HPDE6-E6E7 (cell line): Measurements from ENCODE around the gene XAGE3.
"Not testable (repeated sequence)": the region's sequence is repeated elsewhere in the genome, so short reads cannot be mapped to it uniquely, and the experiment has no call there.

Experiments used
- DNase-seq: peaks from one replicate; pipeline ENCODE4 v3.0.0; 2011; ENCODE audit warnings: missing footprints; ENCODE audit errors: extremely low spot score

Gene XAGE3

GRCh38 chrX:52867610-52868348 is at the start of gene XAGE3:
Gene XAGE3 (minus strand): TSS chrX:52868083. CDS start chrX:52867133, 950 bp downstream.
- DNase-seq = no peak

GRCh38 chrX:52914704-52915103 is 46.8 kb upstream of the XAGE3 start:
- DNase-seq = not testable (repeated sequence)

GRCh38 chrX:52913681-52914080 is 45.8 kb upstream of the XAGE3 start:
- not testable (repeated sequence) for DNase-seq

GRCh38 chrX:52909313-52909969 is 41.6 kb upstream of the XAGE3 start:
- DNase-seq = not testable (repeated sequence)

- DNase-seq = not testable (repeated sequence)
Measured at GRCh38 chrX:52907900-52908299, 40.0 kb upstream of the XAGE3 start.

- not testable (repeated sequence) for DNase-seq
Measured at GRCh38 chrX:52907137-52907536, 39.3 kb upstream of the XAGE3 start.

GRCh38 chrX:52906072-52906471 is 38.2 kb upstream of the XAGE3 start:
- DNase-seq = not testable (repeated sequence)

- DNase-seq = not testable (repeated sequence)
Measured at GRCh38 chrX:52905531-52905930, 37.6 kb upstream of the XAGE3 start.

- DNase-seq = not testable (repeated sequence)
Measured at GRCh38 chrX:52896855-52897709, 29.2 kb upstream of the XAGE3 start, which contains the start of gene FAM156B. Gene FAM156B (plus strand): TSS chrX:52897330. CDS start chrX:52907226, 9,896 bp downstream.

GRCh38 chrX:52896438-52896837 is 28.6 kb upstream of the XAGE3 start:
- not testable (repeated sequence) for DNase-seq

GRCh38 chrX:52888090-52888489 is 20.2 kb upstream of the XAGE3 start:
- DNase-seq = not testable (repeated sequence)

GRCh38 chrX:52887459-52887858 is 19.6 kb upstream of the XAGE3 start:
- DNase-seq = not testable (repeated sequence)

- not testable (repeated sequence) for DNase-seq
Measured at GRCh38 chrX:52876386-52876785, 8.5 kb upstream of the XAGE3 start.

- DNase-seq = not testable (repeated sequence)
Measured at GRCh38 chrX:52875436-52875835, 7.6 kb upstream of the XAGE3 start.

- no peak for DNase-seq
Measured at GRCh38 chrX:52874661-52875060, 6.8 kb upstream of the XAGE3 start.

- DNase-seq = not testable (repeated sequence)
Measured at GRCh38 chrX:52873825-52874224, 5.9 kb upstream of the XAGE3 start.

- no peak for DNase-seq
Measured at GRCh38 chrX:52870046-52870445, 2.2 kb upstream of the XAGE3 start.

GRCh38 chrX:52865343-52865998 is 2.4 kb downstream of the XAGE3 start:
- no peak for DNase-seq

GRCh38 chrX:52856991-52857525 is 10.8 kb downstream of the XAGE3 start:
- not testable (repeated sequence) for DNase-seq

GRCh38 chrX:52852110-52852860 is 15.6 kb downstream of the XAGE3 start:
- DNase-seq = no peak
